Measurements from ENCODE around the gene LRRC2.

The LRRC2 gene

DNA sequence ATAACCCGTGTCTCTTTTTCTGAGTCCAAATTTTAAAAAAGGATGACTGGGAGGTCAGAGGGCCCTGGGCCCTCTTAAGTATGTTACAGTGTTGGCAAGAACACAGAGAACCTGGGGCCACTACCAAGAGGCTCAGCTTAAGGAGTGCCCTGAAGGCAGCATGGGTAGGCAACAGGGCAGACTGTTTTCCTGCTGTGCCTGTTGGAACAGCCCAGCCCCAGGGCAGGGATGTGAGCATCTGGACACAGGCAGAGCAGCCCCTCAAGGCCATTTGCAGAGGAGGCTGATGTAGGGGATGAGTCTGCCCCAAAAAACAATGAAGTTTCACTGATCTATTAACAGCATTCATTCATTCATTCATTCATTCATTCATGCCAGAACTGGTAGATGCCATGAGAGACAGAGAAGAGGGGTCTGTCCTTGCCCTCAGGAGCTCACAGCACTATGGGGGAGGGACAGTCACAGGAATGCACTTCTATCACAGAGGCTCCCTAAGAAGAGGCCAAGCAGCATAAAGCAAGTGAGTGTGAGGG lies 99.2 kb downstream of the LRRC2 start:
- TF ChIP-seq EZH2phosphoT487 (IDR thresholded peaks at IDR 0.05; ENCODE audit: borderline replicate concordance), result no peak
- TF ChIP-seq, protein P1, sequence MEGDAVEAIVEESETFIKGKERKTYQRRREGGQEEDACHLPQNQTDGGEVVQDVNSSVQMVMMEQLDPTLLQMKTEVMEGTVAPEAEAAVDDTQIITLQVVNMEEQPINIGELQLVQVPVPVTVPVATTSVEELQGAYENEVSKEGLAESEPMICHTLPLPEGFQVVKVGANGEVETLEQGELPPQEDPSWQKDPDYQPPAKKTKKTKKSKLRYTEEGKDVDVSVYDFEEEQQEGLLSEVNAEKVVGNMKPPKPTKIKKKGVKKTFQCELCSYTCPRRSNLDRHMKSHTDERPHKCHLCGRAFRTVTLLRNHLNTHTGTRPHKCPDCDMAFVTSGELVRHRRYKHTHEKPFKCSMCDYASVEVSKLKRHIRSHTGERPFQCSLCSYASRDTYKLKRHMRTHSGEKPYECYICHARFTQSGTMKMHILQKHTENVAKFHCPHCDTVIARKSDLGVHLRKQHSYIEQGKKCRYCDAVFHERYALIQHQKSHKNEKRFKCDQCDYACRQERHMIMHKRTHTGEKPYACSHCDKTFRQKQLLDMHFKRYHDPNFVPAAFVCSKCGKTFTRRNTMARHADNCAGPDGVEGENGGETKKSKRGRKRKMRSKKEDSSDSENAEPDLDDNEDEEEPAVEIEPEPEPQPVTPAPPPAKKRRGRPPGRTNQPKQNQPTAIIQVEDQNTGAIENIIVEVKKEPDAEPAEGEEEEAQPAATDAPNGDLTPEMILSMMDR (conservative IDR thresholded peaks at IDR 0.05; ENCODE audit: low read length), result no peak
- H3K9ac ChIP-seq (ENCODE audit: low read depth, low read length, poor library complexity, severe bottlenecking), result no peak overlapping the region
- H2AFZ ChIP-seq (ENCODE audit: low read length), result no peak overlapping the region
- H3K4me3 ChIP-seq (ENCODE audit: low read length, poor library complexity, severe bottlenecking), result no peak overlapping the region
- H3K4me1 ChIP-seq (ENCODE audit: insufficient read depth, low read length, poor library complexity, severe bottlenecking), result peaks cover 15% of the 10 kb centered on the region
- no peaks in the 10 kb centered on the region for H3K9me2 ChIP-seq (replicated peaks; ENCODE audit: low read depth, low read length)
- H3K27me3 ChIP-seq (ENCODE audit: insufficient read depth, low read length, poor library complexity, severe bottlenecking), result no peaks in the 10 kb centered on the region
- H3K4me2 ChIP-seq (ENCODE audit: low read depth, low read length, poor library complexity, severe bottlenecking), result no peak overlapping the region
- no peaks in the 10 kb centered on the region for H3K36me3 ChIP-seq (ENCODE audit: insufficient read depth, low read length)
- H3K9me3 ChIP-seq (ENCODE audit: insufficient read depth, low read depth, low read length), result no peaks in the 10 kb centered on the region
- no peaks in the 10 kb centered on the region for H3K79me2 ChIP-seq (ENCODE audit: insufficient read depth, low read length)
- H4K20me1 ChIP-seq (ENCODE audit: insufficient read depth, low read length, poor library complexity, severe bottlenecking), result no peaks in the 10 kb centered on the region
- H3F3A ChIP-seq (ENCODE audit: low read depth), result no peaks in the 10 kb centered on the region

DNA sequence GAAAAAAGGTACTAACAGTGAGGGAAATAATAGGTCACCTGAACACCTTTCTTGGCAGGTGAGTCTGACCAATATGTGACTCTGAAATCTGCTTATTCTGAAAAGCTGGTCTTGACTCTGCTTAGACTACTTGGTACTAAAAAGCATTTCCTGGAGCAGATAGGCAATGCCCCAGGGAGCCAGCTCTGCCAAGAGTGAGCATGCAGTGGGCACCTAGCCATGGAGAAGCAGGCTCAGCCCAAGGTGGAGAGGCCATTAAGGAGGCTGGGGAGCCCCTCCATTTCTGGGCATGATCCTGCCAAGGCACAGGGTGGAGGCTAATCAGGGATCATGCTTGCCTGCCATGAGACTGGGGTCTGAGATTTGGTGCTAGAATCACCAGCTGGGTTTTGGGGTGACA lies 99.8 kb downstream of the LRRC2 start:
- Histone ChIP-seq H3F3A (ENCODE audit: low read depth) (no peaks in the 10 kb centered on the region), H3K4me1 (ENCODE audit: insufficient read depth, low read length, poor library complexity, severe bottlenecking) (peaks cover 15% of the 10 kb centered on the region), H3K4me3 (ENCODE audit: low read length, poor library complexity, severe bottlenecking) (no peak overlapping the region), H3K9ac (ENCODE audit: low read depth, low read length, poor library complexity, severe bottlenecking) (no peak overlapping the region), H3K36me3 (ENCODE audit: insufficient read depth, low read length) (no peaks in the 10 kb centered on the region), H4K20me1 (ENCODE audit: insufficient read depth, low read length, poor library complexity, severe bottlenecking) (no peaks in the 10 kb centered on the region), H3K27me3 (ENCODE audit: insufficient read depth, low read length, poor library complexity, severe bottlenecking) (no peaks in the 10 kb centered on the region), H3K9me2 (replicated peaks; ENCODE audit: low read depth, low read length) (no peaks in the 10 kb centered on the region), H3K79me2 (ENCODE audit: insufficient read depth, low read length) (no peaks in the 10 kb centered on the region), H3K4me2 (ENCODE audit: low read depth, low read length, poor library complexity, severe bottlenecking) (no peak overlapping the region), H2AFZ (ENCODE audit: low read length) (no peak overlapping the region), H3K9me3 (ENCODE audit: insufficient read depth, low read depth, low read length) (no peaks in the 10 kb centered on the region)
- TF ChIP-seq, protein P1 (conservative IDR thresholded peaks at IDR 0.05; ENCODE audit: low read length), result no peak
- no peak for TF ChIP-seq EZH2phosphoT487 (IDR thresholded peaks at IDR 0.05; ENCODE audit: borderline replicate concordance)
